OCI-LY3 (cell line): ENCODE results near the gene TMEM212.

Experiments used
- EZH2phosphoT487 ChIP-seq: fragments of 200-600 bp; shearing (Covaris generic); IDR thresholded peaks from 2 replicates; pipeline ENCODE4 v1.6.1; 2018; ENCODE audit warnings: antibody characterized with exemption, mixed run types, low read depth
- TF ChIP-seq, protein P1 (sequence below): fragments of 200-600, 300-600 bp; sonication (generic); IDR thresholded peaks from 2 replicates; pipeline ENCODE4 v1.5.1; 2014; ENCODE audit warnings: antibody characterized with exemption, low read length, low read depth

DNA sequence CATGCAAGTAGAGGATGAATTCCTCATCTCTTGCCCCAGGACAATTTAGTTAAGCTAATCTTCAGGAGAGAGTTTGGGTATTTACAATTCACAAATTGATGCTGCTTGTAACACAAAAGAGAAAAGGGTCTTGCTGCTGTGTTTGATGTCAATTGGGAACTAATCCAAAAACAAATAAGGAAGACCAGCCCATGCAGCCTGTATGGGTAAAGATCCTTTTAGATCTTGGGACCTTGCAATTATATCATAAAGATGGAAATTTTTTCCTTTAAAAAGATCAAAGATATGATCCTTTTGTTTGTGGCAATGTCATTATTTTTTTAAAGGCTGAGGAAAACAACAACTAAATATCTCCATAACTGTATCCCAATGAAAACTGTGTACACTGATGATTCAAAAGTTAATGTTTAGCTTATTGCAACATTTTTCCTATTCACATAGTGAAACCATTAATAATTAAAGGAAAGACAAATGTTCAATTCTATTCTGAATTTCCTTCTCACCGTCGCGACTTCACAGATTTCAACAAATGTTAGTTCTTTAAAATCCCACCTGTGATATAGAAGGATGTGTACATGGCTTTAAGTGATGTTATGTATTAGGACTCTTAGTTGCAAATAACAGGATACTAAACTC lies 40.2 kb downstream of the TMEM212 start:
- TF ChIP-seq, protein P1, sequence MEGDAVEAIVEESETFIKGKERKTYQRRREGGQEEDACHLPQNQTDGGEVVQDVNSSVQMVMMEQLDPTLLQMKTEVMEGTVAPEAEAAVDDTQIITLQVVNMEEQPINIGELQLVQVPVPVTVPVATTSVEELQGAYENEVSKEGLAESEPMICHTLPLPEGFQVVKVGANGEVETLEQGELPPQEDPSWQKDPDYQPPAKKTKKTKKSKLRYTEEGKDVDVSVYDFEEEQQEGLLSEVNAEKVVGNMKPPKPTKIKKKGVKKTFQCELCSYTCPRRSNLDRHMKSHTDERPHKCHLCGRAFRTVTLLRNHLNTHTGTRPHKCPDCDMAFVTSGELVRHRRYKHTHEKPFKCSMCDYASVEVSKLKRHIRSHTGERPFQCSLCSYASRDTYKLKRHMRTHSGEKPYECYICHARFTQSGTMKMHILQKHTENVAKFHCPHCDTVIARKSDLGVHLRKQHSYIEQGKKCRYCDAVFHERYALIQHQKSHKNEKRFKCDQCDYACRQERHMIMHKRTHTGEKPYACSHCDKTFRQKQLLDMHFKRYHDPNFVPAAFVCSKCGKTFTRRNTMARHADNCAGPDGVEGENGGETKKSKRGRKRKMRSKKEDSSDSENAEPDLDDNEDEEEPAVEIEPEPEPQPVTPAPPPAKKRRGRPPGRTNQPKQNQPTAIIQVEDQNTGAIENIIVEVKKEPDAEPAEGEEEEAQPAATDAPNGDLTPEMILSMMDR, result no peak
- no peak for TF ChIP-seq EZH2phosphoT487
